Measurements from ENCODE around the gene RHBDD1.

Gene RHBDD1

DNA sequence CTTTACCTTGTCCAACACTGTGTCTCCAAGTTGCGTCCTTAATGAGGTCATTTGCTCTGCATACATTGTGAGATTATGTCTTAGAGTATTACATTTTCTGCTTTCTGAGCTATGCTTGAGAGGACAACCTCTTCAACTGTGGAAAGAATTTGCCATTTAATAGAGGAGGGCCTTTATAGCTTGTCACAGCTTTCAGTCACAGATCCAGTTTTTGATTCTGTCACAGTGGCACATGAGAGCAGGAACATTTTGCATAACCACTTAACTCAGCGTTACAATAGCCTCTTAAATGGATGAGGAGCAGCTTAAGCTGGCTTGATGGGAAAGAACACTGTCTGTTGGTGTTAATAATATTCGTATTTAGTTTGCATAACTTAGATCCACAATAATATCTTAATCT is 63.0 kb downstream of the RHBDD1 start:
- H3K36me3 Mint-ChIP-seq (ENCODE audit: low read depth), result peaks cover 11% of the 10 kb centered on the region
- TF ChIP-seq, protein P1, sequence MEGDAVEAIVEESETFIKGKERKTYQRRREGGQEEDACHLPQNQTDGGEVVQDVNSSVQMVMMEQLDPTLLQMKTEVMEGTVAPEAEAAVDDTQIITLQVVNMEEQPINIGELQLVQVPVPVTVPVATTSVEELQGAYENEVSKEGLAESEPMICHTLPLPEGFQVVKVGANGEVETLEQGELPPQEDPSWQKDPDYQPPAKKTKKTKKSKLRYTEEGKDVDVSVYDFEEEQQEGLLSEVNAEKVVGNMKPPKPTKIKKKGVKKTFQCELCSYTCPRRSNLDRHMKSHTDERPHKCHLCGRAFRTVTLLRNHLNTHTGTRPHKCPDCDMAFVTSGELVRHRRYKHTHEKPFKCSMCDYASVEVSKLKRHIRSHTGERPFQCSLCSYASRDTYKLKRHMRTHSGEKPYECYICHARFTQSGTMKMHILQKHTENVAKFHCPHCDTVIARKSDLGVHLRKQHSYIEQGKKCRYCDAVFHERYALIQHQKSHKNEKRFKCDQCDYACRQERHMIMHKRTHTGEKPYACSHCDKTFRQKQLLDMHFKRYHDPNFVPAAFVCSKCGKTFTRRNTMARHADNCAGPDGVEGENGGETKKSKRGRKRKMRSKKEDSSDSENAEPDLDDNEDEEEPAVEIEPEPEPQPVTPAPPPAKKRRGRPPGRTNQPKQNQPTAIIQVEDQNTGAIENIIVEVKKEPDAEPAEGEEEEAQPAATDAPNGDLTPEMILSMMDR (IDR thresholded peaks at IDR 0.05; ENCODE audit: unreplicated experiment in 3 of 3), result no peak
- H3K4me1 Mint-ChIP-seq, result no peaks in the 10 kb centered on the region
- H3K9me3 Mint-ChIP-seq, result no peaks in the 10 kb centered on the region
- no peaks in the 10 kb centered on the region for H3K27me3 Mint-ChIP-seq (ENCODE audit: low read depth)
- H3K4me3 Mint-ChIP-seq, result no peak overlapping the region
- no peak overlapping the region for H3K27ac Mint-ChIP-seq

DNA sequence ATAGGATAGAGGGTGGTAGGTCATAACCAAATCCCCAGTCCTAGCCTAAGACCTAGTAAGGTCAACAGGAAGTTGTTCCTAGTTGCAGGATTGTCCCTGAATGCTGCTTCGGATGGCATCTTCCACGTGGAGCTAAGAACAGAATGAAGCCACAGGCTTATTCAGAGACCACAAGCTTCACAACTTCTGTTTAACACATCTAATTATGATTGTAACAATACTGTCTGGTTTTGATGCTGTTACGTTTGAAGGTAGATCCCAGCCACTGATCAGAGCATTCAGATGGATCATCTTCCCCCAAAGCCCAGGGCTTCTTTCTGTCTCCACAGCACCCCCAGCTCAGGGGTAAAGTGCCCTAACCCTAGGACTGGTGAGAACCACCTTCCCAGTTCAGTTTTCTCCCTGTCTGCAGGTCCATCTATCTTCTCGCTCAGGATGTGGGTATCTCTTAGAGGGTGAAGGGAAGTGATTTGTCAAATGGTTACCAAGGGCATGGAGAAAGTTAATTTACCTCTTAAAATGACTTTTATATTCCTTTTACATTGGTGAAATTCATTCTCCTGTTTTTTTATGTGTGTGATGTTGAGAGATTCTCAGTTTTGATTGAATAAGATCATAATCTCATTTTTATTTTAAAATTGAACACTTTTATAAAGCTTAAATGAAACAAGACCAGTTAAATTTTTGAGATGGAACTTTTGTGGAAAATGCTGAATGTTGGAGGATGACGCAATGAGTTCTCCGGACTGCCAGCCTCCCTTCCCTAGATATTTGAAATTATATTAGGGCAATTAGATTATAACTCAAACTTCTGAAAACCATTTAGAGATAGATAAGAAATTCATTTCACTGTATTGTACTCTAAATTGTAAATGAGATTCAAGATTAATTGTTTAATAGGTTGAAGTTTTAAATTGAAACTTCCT is 66.5 kb downstream of the RHBDD1 start:
- Mint-ChIP-seq H3K4me1 (no peaks in the 10 kb centered on the region), H3K27ac (no peak overlapping the region), H3K4me3 (no peak overlapping the region), H3K36me3 (ENCODE audit: low read depth) (peaks cover 2% of the 10 kb centered on the region), H3K9me3 (no peaks in the 10 kb centered on the region), H3K27me3 (ENCODE audit: low read depth) (no peaks in the 10 kb centered on the region)
- TF ChIP-seq, protein P1 (IDR thresholded peaks at IDR 0.05; ENCODE audit: unreplicated experiment in 3 of 3), result no peak

DNA sequence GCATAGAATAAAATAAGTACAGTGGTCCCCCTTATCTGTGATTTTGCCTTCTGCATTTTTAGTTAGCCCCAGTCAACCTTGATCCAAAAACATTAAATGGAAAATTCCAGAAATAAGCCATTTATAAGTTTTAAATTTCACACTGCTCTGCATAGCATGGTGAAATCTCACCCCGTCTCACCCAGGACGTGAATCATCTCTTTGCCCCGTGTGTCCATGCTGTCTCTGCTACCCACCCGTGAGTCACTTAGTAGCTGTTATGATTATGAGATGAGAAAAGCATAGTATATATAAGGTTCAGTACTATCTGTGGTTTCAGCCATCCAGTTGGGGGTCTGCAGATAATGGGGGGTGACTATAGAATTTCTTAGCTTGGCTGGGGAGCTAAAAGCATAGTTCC is 67.3 kb downstream of the RHBDD1 start:
- Mint-ChIP-seq H3K27me3 (ENCODE audit: low read depth) (no peaks in the 10 kb centered on the region), H3K36me3 (ENCODE audit: low read depth) (no peaks in the 10 kb centered on the region), H3K4me3 (no peak overlapping the region), H3K4me1 (no peaks in the 10 kb centered on the region), H3K27ac (no peak overlapping the region), H3K9me3 (no peaks in the 10 kb centered on the region)
- TF ChIP-seq, protein P1 (IDR thresholded peaks at IDR 0.05; ENCODE audit: unreplicated experiment in 3 of 3), result no peak

DNA sequence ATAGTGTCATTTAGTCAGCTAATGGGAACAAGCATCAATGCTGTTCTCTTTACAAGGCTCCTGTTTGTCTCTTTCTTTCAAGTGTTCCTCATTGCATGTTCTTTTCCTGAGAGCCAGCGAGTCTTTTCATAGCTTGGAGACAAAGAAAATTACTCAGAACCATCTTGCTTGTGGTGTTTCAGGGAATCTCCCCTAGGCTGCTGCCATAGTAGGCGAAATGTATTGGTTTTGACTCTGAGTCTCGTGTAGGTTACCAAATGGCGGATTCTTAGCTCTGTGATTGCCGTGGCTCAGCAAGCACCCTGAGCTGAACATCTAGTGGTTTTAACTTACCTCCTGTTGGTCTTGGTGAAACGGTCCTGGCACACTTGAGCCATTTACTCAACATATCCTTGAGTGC is 68.7 kb downstream of the RHBDD1 start:
- H3K27ac Mint-ChIP-seq, result no peak overlapping the region
- no peaks in the 10 kb centered on the region for H3K4me1 Mint-ChIP-seq
- H3K4me3 Mint-ChIP-seq, result no peak overlapping the region
- H3K9me3 Mint-ChIP-seq, result no peaks in the 10 kb centered on the region
- no peaks in the 10 kb centered on the region for H3K27me3 Mint-ChIP-seq (ENCODE audit: low read depth)
- H3K36me3 Mint-ChIP-seq (ENCODE audit: low read depth), result no peaks in the 10 kb centered on the region
- TF ChIP-seq, protein P1 (IDR thresholded peaks at IDR 0.05; ENCODE audit: unreplicated experiment in 3 of 3), result no peak

DNA sequence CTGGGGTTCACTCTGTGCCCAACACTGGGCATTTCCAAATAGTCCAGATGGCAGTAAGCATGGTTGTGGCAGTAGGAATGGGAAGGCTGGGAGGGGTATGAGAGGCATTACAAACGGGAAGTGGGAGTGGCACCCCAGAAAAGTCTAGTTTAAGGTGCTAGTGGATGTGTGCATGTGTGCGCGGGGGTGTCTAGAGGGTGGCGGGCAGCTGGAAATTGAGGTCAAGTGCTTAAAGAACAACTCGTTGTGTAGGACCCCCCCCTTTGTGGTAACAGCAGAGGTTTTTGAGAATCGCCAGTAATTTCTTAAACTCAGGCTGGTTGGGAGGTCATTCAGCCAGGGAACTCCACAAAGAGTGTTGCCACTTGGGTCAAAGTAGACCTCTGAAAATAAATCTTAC is 69.9 kb downstream of the RHBDD1 start:
- no peak overlapping the region for H3K4me3 Mint-ChIP-seq
- TF ChIP-seq, protein P1 (IDR thresholded peaks at IDR 0.05; ENCODE audit: unreplicated experiment in 3 of 3), result no peak
- no peaks in the 10 kb centered on the region for H3K4me1 Mint-ChIP-seq
- no peak overlapping the region for H3K27ac Mint-ChIP-seq
- H3K9me3 Mint-ChIP-seq, result no peaks in the 10 kb centered on the region
- no peaks in the 10 kb centered on the region for H3K27me3 Mint-ChIP-seq (ENCODE audit: low read depth)
- no peaks in the 10 kb centered on the region for H3K36me3 Mint-ChIP-seq (ENCODE audit: low read depth)

Data from nephron (organoid).